ENCODE results near the gene OR2AG2.
"Not testable (repeated sequence)": the region's sequence is repeated elsewhere in the genome, so short reads cannot be mapped to it uniquely, and the experiment has no call there.

The OR2AG2 gene, protein sequence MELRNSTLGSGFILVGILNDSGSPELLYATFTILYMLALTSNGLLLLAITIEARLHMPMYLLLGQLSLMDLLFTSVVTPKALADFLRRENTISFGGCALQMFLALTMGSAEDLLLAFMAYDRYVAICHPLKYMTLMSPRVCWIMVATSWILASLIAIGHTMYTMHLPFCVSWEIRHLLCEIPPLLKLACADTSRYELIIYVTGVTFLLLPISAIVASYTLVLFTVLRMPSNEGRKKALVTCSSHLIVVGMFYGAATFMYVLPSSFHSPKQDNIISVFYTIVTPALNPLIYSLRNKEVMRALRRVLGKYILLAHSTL

DNA sequence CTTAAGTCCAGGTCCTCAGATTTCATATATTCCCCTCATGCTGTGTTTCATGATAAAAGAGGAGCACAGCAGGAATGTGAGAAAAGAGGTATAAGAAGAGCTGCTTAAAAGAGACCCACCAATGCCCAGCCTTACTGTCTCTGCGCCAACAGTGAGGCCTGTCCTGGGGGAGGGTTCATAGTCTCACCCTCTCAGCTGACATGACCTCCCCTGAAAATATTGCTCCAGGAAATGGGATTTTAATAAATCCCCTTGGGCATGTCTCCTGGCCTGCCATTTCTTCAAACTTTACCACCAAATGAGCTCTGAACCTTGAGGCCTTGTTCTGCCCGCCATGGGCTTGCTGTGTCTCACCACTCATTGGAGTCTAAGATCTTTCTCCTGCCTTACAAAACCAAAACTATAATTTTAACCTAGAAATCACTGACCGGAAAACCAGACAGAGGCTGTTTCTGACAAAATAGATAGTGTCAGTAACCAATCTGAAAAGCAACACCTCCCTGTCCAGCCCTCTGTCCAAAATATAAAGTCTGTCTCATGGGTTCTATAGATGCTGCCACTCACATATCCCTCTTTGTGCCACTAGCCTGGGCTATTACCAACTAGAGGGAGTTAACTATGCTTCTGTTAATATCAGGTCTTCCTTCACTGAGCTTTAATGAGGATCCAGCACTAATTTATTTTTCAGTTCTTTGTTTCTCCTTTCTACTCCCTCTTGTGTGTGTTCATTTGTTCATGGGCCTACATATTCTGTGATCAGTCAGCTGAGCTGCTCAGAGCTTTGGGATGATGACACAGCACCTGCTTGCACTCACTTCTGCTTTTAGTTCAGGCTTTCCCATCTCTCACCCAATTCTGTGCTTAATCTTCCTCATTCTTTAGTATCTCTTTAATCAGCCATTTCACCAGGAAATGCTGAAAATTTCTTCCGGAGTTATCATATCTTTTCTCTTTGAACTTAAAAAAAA is at the start of gene OR2AG2:
OR2AG2 (minus strand) TSS at position 51 of the 968 bp plus-strand sequence. CDS start 3,019 bp downstream, outside the sequence.
- no peak for DNase-seq

DNA sequence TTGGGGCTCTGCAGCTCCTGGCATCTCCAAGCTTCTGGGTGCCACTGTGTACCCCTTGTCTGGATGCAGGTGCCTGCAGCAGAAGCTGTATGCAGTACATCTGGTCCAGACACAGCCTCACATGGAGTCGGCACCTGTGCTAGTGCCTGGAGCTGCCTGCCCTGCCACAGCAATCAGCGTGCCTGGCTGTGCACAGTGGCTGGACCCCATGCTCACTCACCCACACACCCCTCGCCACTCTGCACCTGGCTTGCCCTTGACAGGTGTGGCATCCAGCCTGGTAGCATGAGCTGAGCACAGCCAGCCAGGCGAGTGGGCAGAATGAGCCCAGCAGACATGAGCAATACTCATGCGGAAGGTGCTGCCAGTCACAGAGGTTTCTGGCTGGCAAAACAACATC is 47.2 kb upstream of the OR2AG2 start:
- no peak for DNase-seq

DNA sequence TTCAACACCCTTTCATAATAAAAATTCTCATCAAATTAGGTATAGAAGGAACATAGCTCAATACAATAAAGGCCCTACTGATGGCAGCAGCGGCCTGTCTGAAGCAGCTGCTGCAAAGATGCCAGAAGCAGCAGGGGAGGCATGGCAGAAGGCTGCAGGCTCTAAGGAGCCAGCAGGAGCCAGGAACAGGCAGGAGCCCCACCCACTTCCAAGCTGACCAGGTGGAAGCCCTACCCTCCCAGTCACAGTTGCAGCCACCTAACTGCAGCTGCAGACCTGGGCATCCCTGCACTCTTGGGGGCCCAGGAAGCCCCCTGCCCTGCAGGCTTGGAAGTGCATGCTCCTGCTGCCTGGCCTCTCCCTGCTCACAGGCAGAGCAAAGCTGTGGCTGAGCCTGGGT is 45.9 kb upstream of the OR2AG2 start:
- DNase-seq: no peak

DNA sequence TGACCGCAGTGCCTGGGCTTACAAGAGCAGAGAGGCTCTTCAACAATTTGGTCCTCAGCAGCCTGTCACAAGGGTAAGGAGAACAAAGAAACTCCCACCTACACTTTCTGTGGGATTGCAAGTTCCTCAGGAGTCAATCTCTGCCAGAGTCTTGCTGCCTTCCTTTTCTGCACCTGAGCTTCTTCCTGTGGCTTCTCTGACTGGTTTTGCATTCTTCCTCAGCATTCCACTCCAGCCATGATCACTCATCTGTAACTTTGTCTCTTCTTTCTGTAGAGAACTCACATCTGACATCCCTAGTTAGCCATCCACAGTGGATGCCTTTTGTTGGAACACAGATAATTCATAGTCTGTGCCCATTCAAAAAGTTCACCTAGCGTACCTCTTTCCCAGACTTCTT is 41.9 kb upstream of the OR2AG2 start:
- DNase-seq: no peak

- peak; percentile 14 for DNase-seq
Measured at GRCh38 chr11:6812390-6813005, 40.7 kb upstream of the OR2AG2 start.

GRCh38 chr11:6801075-6801474 is 29.3 kb upstream of the OR2AG2 start:
- DNase-seq: not testable (repeated sequence)

GRCh38 chr11:6799402-6799801 is 27.6 kb upstream of the OR2AG2 start, which contains the start of gene OR6A2:
Gene OR6A2, minus strand, starts transcription at chr11:6799689. Its CDS starts 3,981 bp downstream, at chr11:6795708.
- DNase-seq: no peak

DNA sequence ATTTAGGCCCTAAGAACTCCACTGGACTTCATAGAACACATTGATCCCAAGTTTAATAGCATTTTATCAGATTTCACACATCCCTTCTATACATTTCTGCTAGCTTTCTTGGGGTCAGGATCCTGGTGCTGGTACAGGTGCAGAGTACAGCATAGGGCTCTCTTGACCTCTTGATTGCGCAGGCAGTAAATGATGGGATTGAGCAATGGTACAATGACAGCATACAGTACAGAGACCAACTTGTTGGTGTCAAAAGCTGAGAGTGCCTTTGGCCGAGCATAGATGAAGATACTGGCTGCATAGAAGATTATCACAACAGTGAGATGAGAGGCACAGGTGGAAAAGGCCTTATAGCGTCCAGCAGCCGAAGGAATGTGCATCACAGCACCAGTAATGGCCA is 22.9 kb upstream of the OR2AG2 start:
- no peak for DNase-seq

DNA sequence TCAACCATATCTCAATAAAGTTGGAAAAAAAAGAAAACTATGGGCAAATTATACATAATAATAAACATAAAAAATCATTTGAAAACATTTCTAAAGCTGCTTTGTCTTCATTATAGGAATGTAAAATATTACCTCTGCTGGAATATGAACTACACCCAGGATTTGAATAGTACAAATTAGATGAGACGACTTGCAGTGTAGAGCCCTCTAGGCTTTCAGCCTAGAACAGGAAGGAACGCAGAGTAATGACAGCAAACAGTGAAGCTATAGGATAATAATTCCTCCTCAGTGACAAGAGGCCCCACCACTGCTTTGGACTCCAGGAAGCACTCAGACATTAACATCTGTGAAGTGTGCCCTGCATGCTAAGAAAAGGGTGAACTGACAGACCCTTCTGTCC is 18.8 kb upstream of the OR2AG2 start:
- DNase-seq: no peak

GRCh38 chr11:6782720-6783119 is 10.9 kb upstream of the OR2AG2 start, which contains the start of gene OR2AG1:
Gene OR2AG1, plus strand, starts transcription at chr11:6783020. Its CDS starts 2,018 bp downstream, at chr11:6785038.
- no peak for DNase-seq

DNA sequence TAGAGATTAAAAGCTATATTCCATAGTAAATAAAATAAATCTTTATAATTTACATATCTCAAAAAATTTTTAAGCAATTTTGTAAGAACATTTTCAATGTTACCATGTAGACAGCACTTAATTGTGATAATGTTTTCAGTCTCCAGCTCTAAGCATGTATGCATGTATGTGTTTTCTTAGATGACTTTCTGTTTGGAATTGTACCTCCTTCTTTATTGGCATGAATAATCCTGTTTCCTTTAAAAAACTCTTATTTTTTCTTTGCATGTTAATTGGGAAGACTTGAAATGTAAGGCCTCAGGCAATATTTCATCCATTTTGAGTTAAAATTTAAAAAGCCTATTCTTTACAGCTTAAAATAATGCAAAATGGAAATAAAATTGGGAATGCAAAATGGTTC is 9.1 kb upstream of the OR2AG2 start:
- no peak for DNase-seq

GRCh38 chr11:6778518-6778917 is 6.7 kb upstream of the OR2AG2 start:
- no peak for DNase-seq

DNA sequence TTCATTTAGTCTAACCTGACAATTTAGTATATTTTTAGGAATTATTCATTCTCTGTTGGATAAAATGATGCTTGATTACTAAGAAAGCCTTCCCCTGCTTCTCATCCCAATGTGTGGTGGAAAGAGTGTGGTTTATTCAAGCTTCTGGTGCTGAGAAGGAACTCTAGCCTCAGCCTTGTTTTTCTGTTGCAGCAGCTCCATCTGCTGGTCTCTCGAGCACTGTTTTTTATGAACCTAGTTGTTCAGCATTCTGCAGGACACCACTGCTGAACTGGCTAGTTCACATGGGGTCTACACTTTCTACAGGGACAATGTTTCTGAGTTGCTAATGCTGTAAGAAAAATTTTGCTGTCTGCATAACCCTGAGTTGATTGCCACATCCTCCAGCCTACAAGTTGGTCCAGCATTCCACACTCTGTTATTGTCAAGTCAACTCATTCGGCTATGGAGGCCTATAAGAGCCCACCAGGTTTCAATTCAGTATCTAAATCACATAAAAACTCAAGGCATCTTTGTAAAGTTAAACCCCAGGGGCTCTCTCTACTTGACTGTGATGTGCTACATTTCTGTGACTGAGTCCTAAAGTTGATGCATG is 14.3 kb downstream of the OR2AG2 start:
- peak; percentile 2 for DNase-seq

- DNase-seq: no peak
Measured at GRCh38 chr11:6755953-6756347, 15.8 kb downstream of the OR2AG2 start.

DNA sequence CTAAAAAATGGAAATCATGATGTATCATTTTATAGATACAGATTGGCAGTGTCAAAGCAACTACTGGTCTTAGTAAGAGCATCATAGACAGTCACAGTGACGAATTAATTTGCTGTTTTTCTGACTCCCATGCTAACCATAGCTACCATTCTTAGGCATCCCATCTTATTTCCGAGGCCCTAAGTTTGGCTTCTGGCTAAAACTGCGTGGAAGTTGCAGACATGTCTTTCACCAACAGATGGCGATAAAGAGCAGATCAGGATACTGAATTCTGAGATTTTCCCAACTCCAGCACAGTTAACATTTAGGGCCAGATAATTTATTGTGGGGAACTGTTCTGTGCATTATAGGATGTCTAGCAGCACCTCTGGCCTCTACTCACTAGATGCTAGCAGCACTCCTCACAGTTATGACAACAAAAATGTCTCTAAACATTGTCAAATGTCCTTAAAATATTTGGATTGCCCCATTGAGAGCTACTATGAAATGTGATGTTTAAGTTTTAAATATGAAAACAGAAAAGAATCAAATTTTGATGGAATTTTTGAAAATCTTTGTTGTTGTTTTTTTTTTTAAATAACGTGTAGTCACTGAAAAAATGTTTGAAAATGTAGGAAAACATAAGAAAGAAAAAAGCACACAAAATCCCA is 16.3 kb downstream of the OR2AG2 start:
- DNase-seq: no peak

DNA sequence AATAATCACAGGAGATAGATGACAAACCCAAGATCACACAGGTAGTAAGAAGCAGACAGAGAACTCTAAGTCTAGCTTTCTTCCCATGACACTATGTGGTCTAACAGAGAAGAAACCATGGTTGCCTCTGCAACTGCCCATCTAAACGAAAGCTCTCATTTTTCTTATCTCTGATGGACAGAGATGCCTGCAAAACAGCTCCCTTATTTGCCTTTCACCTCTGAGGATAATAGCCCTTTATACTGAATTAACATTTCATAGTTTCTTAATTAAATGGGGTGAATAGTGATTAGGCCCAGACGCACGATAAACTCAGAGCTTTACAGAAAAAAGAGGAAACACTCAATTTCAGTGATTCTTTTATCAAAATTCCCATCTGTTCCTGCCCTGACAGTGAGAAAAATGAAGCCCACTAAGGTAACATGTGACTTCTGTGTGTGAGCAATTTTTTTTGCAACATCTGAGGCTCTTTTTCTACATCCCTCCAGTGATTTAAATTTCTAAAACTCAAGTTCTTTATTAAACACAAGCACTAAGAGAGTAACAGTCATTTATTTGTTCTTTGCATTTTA is 24.6 kb downstream of the OR2AG2 start:
- DNase-seq: no peak

DNA sequence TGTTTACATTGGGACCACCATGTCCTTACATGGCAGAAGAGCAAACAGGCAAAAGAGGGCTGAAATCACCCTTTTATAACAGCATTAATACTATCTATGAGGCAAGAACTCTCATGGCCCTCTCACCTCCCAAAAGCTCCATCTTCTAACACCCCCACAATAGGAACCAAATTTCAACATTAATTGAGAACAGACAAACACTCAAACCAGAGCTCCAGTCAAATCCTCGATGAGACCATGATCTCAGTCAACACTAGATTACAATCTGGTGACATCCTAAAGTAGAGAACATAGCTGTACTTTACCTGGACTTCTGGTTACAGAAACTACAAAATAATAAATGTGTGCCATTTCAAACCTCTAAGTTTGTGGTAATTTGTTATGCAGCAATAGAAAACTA is 25.1 kb downstream of the OR2AG2 start:
- DNase-seq: no peak

DNA sequence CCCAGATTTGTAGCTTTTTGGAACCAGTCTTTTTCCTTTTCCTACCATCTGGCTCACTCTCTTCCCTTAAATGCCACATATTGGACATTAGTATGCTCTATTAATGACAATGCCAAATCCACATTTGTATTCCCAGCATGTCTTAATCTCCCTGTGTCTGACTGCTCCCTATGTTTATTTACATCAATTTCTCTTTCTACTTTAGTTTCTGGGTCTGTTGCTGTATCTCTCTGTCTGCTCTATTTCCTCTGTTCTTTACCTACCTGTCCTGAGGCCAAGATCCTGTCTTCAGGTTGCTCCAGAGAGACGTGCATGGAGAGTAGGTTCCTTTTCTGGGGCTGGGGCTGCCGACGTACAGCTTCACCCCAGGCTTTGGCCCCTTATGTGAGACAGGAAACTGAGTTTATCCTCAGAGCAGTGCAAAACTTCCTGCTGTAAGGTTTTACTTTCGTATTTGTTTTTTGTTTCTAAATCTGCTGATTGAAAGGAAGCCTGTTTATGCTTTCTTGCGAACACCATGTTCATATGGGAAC is 25.6 kb downstream of the OR2AG2 start:
- no peak for DNase-seq

GRCh38 chr11:6745465-6746015 is 26.2 kb downstream of the OR2AG2 start:
- no peak for DNase-seq

GRCh38 chr11:6745018-6745417 is 26.8 kb downstream of the OR2AG2 start:
- DNase-seq: no peak

- DNase-seq: no peak
Measured at GRCh38 chr11:6742260-6742659, 29.5 kb downstream of the OR2AG2 start.
